ENCODE data around the gene ABHD1. TPM values are rescaled to one million over a fixed set of nuclear protein-coding genes. Genes with fewer than 3 reads are reported as not detected.
"Not testable (repeated sequence)": the region's sequence is repeated elsewhere in the genome, so short reads cannot be mapped to it uniquely, and the experiment has no call there.

The ABHD1 gene
- total and polyA plus RNA-seq, 2 experiments from 2014 or later: 0.38 to 0.55 TPM

GRCh38 chr2:27175330-27175729, 51.7 kb downstream of the ABHD1 start (continued):
- TF ChIP-seq EZH2 (IDR thresholded peaks at IDR 0.05; ENCODE audit: low read depth, unreplicated experiment) (no peak), ZNF114 (CRISPR knock-in tag; IDR thresholded peaks at IDR 0.05) (no peak), STAT1 (IDR thresholded peaks at IDR 0.05; ENCODE audit: unreplicated experiment) (no peak), CREB1 (CRISPR knock-in tag; IDR thresholded peaks at IDR 0.05; ENCODE audit: low read depth) (no peak), ZNF331 (CRISPR knock-in tag; IDR thresholded peaks at IDR 0.05; ENCODE audit: low read depth) (no peak)

- H3K9me3 Mint-ChIP-seq; H3K4me3 Mint-ChIP-seq; H3K27ac ChIP-seq (ENCODE audit: low read depth); H3K9me2 ChIP-seq (ENCODE audit: insufficient read depth); H3K4me1 ChIP-seq (ENCODE audit: insufficient read depth); H3K27ac Mint-ChIP-seq; H3K36me3 Mint-ChIP-seq (ENCODE audit: low read depth); H2AFZ ChIP-seq; H3K4me1 Mint-ChIP-seq; H3K4me2 ChIP-seq; H3K36me3 ChIP-seq (ENCODE audit: insufficient read depth); H3F3A ChIP-seq (replicated peaks; ENCODE audit: low read depth); H3K4me3 ChIP-seq; ATAC-seq; H4K20me1 ChIP-seq (replicated peaks; ENCODE audit: insufficient read depth); H3K27me3 Mint-ChIP-seq (ENCODE audit: insufficient read depth, low read depth, poor library complexity); H3K27me3 ChIP-seq (ENCODE audit: insufficient read depth); DNase-seq (ENCODE audit: low spot score); H3K79me2 ChIP-seq (replicated peaks; ENCODE audit: insufficient read depth): not testable (repeated sequence)
Measured at GRCh38 chr2:27175781-27176180, 52.2 kb downstream of the ABHD1 start.

- Histone ChIP-seq H3K27me3 (ENCODE audit: insufficient read depth) (no peaks in the 10 kb centered on the region), H3K4me2 (no peak overlapping the region), H3K9me2 (ENCODE audit: insufficient read depth) (no peaks in the 10 kb centered on the region), H3K79me2 (replicated peaks; ENCODE audit: insufficient read depth) (no peaks in the 10 kb centered on the region), H2AFZ (peak overlapping the region; percentile 59; the same call in 1 of the 2 replicates), H3K36me3 (ENCODE audit: insufficient read depth) (no peaks in the 10 kb centered on the region), H3F3A (replicated peaks; ENCODE audit: low read depth) (no peaks in the 10 kb centered on the region), H4K20me1 (replicated peaks; ENCODE audit: insufficient read depth) (no peaks in the 10 kb centered on the region), H3K27ac (ENCODE audit: low read depth) (no peak overlapping the region), H3K4me1 (ENCODE audit: insufficient read depth) (no peaks in the 10 kb centered on the region), H3K4me3 (no peak overlapping the region)
- no peak for DNase-seq (ENCODE audit: low spot score)
- H3K4me3 Mint-ChIP-seq: no peak overlapping the region
- H3K9me3 Mint-ChIP-seq: no peaks in the 10 kb centered on the region
- no peak for ATAC-seq
- H3K36me3 Mint-ChIP-seq (ENCODE audit: low read depth): no peaks in the 10 kb centered on the region
- H3K27me3 Mint-ChIP-seq (ENCODE audit: insufficient read depth, low read depth, poor library complexity): no peaks in the 10 kb centered on the region
- H3K27ac Mint-ChIP-seq: no peak overlapping the region
- peaks cover 3% of the 10 kb centered on the region; the same call in 1 of the 3 replicates for H3K4me1 Mint-ChIP-seq
- no peak for TF ChIP-seq NANOG (IDR thresholded peaks at IDR 0.05; ENCODE audit: borderline replicate concordance)
- no peak for TF ChIP-seq ZNF331 (CRISPR knock-in tag; IDR thresholded peaks at IDR 0.05; ENCODE audit: low read depth)
- no peak for TF ChIP-seq STAT1 (IDR thresholded peaks at IDR 0.05; ENCODE audit: unreplicated experiment)
- no peak for TF ChIP-seq CREB1 (CRISPR knock-in tag; IDR thresholded peaks at IDR 0.05; ENCODE audit: low read depth)
- no peak for TF ChIP-seq ZNF462 (CRISPR knock-in tag; IDR thresholded peaks at IDR 0.05)
- TF ChIP-seq, protein P1, sequence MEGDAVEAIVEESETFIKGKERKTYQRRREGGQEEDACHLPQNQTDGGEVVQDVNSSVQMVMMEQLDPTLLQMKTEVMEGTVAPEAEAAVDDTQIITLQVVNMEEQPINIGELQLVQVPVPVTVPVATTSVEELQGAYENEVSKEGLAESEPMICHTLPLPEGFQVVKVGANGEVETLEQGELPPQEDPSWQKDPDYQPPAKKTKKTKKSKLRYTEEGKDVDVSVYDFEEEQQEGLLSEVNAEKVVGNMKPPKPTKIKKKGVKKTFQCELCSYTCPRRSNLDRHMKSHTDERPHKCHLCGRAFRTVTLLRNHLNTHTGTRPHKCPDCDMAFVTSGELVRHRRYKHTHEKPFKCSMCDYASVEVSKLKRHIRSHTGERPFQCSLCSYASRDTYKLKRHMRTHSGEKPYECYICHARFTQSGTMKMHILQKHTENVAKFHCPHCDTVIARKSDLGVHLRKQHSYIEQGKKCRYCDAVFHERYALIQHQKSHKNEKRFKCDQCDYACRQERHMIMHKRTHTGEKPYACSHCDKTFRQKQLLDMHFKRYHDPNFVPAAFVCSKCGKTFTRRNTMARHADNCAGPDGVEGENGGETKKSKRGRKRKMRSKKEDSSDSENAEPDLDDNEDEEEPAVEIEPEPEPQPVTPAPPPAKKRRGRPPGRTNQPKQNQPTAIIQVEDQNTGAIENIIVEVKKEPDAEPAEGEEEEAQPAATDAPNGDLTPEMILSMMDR (conservative IDR thresholded peaks at IDR 0.05; ENCODE audit: low read depth in 2 of 2): no peak
- TF ChIP-seq EZH2 (IDR thresholded peaks at IDR 0.05; ENCODE audit: low read depth, unreplicated experiment): no peak
- no peak for TF ChIP-seq JUNB (IDR thresholded peaks at IDR 0.05; ENCODE audit: unreplicated experiment)
Measured at GRCh38 chr2:27177441-27178351, 54.1 kb downstream of the ABHD1 start.

Data from GM23338 (cell line).